Activated naive CD4-positive, alpha-beta T cell treated with Interleukin-2 at 50 U/mL for 16 hours (primary cell): ENCODE measurements around the gene ARFGEF2.
"Not testable (repeated sequence)": the region's sequence is repeated elsewhere in the genome, so short reads cannot be mapped to it uniquely, and the experiment has no call there.

Source experiments
- DNase-seq: peaks from one replicate; pipeline ENCODE4 v3.0.0-alpha.2; 2020

Gene ARFGEF2

GRCh38 chr20:49006446-49006980 lies 85.0 kb downstream of the ARFGEF2 start:
- DNase-seq, result no peak

GRCh38 chr20:49009899-49010631 lies 88.6 kb downstream of the ARFGEF2 start:
- no peak for DNase-seq

- no peak for DNase-seq
Observed at GRCh38 chr20:49024220-49024619, 102.7 kb downstream of the ARFGEF2 start.

DNA sequence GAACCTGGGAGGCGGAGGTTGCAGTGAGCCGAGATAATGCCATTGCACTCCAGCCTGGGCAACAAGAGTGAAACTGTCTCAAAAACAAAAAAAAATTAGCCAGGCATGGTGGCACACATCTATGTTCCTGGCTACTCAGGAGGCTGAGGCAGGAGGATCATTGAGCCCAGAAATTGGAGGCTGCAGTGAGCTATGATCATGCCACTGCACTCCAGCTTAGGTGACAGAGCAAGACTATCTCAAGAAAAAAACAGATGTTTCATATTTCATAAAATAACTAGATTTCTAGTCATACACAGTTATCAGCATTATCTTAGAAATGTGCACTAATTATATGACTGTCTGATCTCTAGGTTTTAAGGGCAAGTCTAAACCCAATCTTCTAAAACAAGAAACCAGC lies 106.7 kb downstream of the ARFGEF2 start:
- not testable (repeated sequence) for DNase-seq

- no peak for DNase-seq
Observed at GRCh38 chr20:49028684-49029083, 107.2 kb downstream of the ARFGEF2 start.

DNA sequence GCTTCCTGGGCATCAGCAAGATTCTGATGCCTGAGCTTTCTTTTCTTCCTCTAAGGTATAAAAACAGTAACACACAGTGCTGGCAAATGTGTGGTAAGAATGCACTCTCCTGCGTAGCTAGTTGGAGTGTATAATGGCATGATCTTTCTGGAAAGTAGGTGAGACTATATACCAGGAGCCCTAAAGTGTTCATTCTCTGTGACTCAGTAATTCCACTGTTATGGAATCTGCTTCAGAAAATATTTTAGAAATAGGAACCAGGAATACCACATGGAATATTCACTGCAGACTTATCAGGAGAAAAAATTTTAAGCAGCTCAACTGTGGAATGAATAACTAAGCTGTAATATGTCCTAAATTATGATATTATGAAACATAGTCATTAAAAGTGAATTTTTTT lies 107.7 kb downstream of the ARFGEF2 start:
- DNase-seq, result no peak

DNA sequence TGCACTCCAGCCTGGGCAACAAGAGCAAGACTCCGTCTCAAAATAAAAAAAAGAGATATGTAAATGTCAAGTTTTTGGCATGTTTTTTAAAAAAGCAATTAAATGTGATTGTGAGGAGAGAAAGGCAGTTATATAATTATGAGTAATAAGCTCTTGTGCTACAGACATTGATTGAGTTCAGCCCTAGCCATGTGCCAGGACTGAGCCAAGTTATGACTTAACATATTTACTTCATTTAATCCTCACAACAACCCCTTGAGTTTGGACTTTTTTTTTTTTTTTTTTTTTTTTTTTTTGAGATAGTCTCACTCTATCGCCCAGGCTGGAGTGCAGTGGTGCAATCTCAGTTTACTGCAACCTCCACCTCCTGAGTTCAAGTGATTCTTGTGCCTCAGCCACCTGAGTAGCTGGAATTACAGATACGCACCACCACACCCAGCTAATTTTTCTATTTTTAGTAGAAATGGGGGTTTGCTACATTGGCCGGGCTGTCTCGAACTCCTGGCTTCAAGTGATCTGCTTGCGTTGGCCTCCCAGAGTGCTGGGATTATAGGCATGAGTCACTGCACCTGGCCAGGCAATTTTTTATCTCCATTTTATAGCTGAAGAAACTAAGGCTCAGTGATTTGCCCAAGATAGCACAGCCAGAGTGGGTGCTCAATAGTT lies 109.6 kb downstream of the ARFGEF2 start:
- no peak for DNase-seq

DNA sequence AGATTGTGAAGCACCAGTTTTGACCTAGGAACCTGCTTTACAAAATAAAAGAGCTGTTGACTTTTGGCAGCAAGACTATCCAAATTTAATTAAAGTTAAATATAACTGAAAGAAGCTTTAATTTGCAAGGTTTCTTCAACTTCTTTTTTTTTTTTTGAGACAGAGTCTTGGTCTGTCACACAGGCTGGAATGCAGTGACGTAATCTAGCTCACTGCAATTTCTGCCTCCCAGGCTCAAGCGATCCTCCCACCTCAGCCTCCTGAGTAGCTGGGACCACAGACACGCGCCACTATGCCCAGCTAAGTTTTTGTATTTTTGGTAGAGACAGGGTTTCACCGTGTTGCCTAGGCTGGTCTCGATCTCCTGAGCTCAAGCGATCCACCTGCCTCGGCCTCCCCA lies 110.9 kb downstream of the ARFGEF2 start:
- DNase-seq, result no peak

DNA sequence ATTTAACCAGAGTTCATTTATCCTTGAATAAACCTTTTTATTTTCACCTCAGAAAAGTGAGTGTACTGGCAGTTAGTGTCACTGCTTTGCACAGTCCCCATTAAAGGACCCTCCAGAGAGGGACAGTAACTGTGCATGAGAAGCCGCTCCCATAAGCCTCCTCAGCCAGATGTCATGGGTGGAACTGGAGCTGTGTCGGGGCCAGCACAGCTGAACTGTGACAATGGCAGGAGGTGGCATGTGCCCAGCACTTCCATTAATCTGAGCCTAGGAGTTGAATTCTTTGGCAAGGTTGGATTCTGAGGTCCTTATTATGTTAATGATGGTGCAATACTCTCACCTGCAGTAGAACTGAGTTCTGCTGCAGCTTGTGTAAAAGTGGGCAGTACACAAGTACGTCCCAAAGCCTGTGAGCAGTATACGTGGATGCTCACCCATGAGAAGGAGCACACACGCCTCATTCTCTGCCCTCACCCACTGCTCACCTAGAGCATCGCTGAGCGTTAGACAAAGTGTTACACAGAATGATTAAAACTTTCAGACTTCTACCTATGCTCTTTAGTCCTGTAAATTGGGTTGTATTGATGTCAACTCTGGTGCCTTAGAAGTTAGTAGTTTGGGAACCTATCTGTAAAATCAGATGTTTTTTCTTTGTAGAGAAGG lies 112.7 kb downstream of the ARFGEF2 start:
- no peak for DNase-seq

DNA sequence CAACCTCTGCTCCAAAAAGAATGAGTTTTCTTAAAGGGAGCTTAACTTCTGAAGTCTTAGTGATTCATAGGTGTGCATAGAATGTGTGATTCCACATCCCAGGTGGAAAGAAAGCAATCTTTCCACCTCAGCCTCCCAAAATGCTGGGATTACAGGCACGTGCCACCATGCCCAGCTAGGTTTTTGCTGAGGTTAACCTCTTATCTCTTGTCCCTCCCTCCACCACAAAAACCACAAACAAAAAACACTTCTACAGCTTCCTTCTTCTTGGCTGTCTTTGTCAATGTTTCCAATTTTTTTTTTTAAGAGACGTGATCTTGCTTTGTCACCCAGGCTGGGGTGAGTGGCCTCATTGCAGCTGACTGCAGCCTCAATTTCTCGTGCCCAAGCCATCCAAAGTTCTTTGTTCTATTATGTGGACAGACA lies 116.5 kb downstream of the ARFGEF2 start:
- DNase-seq, result peak; percentile 17

- no peak for DNase-seq
Observed at GRCh38 chr20:49039854-49040253, 118.3 kb downstream of the ARFGEF2 start.

DNA sequence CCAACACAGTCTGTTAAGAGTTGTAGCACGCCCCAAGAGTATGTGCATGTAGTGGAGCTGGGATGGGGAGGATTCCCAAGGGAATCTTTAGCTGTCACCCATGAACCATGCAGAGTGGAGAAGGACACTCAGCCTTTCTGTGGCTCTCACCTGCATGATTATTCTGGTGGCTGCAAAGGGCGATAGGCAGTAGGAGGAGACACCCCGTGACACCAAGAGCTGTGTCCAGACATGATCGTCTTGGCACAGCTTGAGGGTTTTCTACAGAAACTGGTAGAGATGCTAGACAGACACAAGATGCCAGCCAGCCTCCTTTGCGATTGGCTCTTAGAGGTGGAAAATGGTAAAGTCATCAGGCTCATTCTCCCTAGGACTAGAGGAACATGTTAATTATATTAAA lies 121.5 kb downstream of the ARFGEF2 start:
- no peak for DNase-seq

DNA sequence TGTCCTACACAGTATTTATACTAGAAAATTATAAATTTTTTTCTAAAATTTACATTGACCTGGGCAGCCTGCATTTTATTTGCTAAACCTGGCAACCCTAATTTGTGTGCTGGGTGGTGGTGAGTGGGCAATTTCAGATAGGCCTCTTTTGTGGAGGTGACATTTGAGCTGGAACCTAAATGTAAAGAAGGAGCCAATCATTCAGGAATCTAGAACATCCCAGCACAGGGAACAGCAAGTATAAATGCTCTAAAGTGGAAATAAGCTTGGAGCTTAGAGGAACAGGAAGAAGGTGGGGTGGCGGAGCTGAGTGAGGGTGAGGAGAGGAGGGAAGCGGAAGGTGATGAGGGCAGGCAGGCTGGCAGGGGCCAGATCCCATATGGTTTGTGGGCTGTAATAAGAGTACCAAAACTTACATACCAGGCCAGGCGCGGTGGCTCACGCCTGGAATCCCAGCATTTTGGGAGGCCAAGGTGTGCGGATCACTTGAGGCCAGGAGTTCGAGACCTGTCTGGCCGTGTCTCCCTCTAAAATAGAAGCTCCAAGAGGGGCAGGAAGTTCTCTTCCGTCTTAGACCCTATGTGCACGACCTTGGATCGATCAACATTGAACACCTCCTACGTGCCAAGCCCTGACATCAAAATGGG lies 124.1 kb downstream of the ARFGEF2 start:
- no peak for DNase-seq

DNA sequence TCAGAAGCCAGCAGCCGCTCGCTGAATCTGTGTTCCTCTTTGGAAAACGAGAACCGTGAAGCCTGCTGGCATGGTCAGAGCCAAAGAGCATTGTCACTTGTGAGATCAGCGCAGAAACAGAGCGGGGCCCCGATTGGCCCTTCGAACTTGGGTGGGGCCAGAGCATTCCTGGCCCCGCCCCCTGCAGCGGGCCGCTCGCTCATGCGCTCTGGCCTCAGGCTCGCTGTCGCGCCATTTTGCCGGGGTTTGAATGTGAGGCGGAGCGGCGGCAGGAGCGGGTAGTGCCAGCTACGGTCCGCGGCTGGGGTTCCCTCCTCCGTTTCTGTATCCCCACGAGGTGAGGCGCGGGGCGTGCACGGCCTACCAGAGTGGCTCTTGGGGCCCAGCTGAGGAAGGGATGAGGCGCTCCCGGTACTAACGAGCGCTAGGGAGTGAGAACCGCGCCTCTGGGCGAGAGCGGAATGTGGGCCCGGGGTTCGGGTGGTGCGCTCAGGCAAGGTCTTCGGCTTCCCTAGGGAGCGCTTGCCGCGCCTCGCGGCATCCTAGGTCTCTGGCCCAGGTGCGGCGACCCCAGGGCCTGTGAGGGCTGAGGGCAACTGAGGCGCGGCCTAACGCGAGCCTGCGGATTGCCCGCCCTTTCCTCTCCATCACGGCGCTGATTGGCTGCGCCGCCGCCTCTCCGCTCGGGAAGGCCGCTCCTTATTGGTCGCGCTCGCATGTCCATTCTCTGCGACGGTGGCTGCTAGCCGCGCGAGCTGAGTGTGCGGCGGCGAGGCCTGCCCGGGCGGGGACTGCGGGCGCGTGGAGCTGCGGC lies 124.8 kb downstream of the ARFGEF2 start, which contains the start of gene CSE1L:
Gene CSE1L (plus strand): TSS at position 226 of the 814 bp plus-strand sequence. CDS start 12,152 bp downstream, outside the sequence.
- DNase-seq, result peak; percentile 93

- DNase-seq, result no peak
Observed at GRCh38 chr20:49052334-49052733, 130.8 kb downstream of the ARFGEF2 start.

GRCh38 chr20:49054056-49054643 lies 132.6 kb downstream of the ARFGEF2 start:
- DNase-seq, result no peak

GRCh38 chr20:49063279-49063678 lies 141.8 kb downstream of the ARFGEF2 start:
- DNase-seq, result no peak

DNA sequence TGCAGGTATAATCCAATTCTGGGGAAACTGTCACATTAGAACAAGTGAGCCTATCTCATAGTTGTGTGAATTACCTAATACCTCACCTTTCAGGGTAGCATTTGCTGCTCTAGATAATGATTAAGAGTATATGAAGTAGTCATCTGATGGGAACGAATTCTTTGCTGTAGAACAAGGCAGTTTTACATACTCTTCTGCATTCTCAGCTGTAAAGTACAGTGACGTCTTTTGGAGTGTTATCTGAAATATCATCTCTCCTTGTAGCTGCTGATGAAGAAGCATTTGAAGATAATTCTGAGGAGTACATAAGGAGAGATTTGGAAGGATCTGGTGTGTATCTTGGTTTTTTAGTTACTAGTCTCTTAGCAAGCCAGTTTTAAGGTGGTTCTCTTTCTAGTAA lies 153.0 kb downstream of the ARFGEF2 start:
- no peak for DNase-seq

GRCh38 chr20:49078310-49078709 lies 156.8 kb downstream of the ARFGEF2 start:
- no peak for DNase-seq

DNA sequence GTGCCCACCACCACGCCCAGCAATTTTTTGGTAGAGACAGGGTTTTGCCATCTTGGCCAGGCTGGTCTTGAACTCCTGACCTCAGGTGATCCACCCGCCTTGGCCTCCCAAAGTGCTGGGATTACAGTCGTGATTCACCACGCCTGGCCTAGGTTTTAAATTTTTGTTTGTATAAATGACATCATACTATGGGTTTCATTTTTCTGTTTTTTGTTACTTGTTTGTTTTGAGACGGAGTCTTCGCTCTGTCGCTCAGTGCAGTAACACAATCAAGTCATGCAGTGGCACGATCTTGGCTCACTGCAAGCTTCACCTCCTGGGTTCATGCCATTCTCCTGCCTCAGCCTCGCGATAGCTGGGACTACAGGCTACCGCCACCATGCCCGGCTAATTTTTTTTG lies 160.8 kb downstream of the ARFGEF2 start:
- not testable (repeated sequence) for DNase-seq
